Hematopoietic multipotent progenitor cell treated with erythropoietin and hydrocortisone succinate and interleukin-3 and kit ligand, for 15 days (in vitro differentiated cells): ENCODE results near the gene LYSMD4.

Experiments used
- DNase-seq: peaks from one replicate; pipeline ENCODE4 v3.0.0-alpha.2; 2015; ENCODE audit warnings: low spot score

LYSMD4 gene

DNA sequence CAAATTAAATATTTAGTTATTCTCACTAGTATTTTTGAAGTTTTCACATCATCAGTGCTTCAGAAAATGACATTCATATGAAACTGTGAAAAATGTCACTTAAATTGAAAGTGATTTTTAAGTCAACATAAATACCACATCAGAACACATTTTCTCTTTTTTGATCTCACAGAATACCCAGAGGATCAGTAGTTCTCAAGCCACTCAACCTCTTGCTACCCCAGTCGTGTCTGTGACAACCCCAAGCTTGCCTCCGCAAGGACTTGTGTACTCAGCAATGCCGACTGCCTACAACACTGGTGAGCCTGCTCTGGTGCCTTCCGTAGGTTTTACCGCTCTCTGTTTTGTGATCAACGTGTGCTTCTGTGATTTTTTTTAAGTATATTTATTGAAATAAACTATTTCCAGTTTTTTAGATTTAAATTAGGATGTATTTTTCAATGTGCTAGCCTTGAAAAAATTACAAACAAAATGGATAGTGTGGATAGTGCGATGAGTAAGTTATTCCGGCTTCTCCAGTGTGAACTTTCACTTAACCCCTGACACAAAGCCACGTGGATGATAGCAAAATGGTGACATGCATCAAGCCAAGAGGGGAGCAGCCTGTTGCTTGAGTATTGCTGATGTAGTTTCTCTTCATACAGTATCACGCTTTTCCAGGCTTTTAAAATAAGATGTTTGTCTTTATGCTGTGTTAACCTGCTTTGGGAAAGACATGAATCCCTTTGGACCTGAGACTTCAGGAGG is 26.5 kb downstream of the LYSMD4 start:
- no peak for DNase-seq

DNA sequence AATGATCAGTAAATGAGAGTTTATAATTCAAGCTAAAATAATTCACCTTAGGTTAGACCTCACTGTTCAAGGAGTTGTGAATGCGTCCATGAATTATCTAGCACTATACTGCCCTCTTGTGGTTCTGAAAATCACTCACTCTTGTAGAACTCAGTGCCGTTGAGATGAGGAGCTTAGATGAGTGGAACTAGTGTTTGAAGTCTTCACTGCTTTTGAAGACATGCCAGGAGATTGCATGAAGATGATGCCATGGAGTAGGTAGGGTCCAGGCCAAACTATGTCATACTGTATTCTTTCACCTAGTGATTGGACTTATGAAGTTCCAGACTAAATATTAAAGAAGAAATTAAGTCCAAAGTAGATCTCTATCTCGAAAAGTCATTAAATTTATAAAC is 28.8 kb downstream of the LYSMD4 start:
- peak; percentile 89 for DNase-seq

DNA sequence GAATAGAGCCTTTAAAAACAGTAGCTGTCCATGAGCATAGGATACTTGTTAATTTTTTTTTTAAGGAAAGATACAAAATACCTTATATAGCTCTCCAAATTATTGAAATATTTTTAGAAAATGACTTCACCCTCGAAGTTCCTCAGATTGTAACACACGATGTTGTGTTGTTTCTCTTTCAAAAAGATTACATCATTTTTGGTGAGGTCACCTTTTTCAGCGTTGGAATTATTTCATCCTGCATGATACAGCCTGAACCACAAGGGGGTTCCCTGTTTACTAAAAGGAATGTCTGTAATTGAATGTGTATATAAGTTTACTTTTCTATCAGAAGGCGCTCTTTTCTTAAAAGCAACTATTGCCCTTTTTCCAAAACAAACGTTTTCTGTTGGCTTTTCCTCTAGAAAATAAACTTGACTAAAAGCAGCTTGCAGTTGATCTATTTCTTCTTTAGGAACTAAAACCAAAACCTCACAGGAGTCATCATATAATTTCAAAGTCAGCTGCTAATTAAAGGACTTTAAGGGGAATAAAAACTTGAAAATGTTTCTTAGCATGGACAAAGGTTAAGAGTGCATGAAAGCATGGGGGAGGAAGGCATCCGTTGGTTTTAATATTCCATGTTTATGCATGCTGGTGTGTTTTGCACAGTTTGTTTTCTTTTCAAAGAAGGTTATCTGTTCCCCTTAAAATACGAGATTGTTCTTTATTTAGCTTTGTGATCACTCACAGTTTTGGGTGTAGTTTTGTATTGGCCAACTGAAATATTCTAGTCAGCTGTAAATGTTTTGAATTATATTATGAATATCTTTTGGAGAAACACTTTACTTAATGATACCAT is 29.4 kb downstream of the LYSMD4 start:
- DNase-seq, result peak; percentile 75

GRCh38 chr15:99702895-99703602 is 30.2 kb downstream of the LYSMD4 start:
- no peak for DNase-seq

GRCh38 chr15:99696096-99696495 is 37.1 kb downstream of the LYSMD4 start:
- no peak for DNase-seq

DNA sequence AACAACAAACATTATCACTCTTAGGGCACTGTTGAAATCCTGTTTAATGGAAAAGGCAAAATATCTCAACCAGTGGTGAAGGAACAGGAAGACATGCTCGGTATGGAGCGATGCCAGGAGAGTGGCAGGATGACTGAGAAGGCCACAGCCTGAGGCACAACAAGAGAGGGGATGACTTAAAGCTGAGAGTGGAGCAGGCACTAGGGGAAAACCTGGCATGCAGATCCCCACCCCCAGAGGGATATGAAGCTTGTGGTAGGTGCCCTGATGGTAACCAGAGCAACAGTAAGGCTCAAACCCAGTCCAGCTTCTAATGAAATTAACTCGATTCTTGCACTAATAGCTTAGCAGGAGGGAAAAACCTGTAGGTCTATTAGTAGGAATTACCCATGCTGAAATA is 40.4 kb downstream of the LYSMD4 start:
- no peak for DNase-seq

GRCh38 chr15:99686290-99686689 is 46.9 kb downstream of the LYSMD4 start:
- DNase-seq, result no peak

- no peak for DNase-seq
Observed at GRCh38 chr15:99683000-99683670, 50.1 kb downstream of the LYSMD4 start.

DNA sequence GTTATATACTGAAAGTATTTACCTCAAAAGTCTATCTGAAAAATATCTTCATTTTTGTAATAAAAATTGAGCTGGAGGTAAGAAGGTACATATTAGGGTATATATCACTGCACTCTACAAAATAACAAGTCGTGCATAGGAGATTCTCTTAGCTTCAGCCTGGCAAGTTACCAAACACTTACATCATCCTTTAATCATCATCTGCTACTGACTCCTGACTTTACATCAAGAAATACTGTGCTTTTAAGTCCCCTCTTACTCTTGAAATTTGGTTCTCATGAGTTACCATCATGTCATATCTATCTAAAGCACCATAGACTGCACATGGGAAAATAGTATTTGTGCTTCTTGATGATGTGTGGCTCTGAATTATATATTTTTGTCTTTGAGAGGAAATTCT is 50.8 kb downstream of the LYSMD4 start:
- no peak for DNase-seq

- DNase-seq, result no peak
Observed at GRCh38 chr15:99681990-99682389, 51.2 kb downstream of the LYSMD4 start.

DNA sequence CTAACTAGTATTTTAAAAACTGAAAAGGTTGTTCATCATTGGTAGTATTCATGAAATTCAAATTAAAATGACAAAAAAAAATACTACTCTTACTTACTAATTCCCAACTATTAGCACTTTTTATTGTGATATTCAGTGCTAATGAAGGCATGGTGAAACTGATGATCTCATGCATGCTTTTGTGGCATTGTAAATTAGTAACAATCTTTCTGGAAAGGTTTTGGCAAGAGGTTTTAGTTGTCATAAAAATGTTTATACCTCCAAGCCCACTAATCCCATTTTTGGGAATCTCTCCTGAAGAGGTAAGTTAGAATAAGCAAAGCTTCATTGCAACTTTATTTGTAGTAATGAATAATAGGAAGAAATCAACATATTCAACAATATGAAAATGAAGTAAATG is 53.0 kb downstream of the LYSMD4 start:
- no peak for DNase-seq

- DNase-seq, result no peak
Observed at GRCh38 chr15:99677540-99678134, 55.6 kb downstream of the LYSMD4 start.
